ENCODE results near the gene F2R.

DNA sequence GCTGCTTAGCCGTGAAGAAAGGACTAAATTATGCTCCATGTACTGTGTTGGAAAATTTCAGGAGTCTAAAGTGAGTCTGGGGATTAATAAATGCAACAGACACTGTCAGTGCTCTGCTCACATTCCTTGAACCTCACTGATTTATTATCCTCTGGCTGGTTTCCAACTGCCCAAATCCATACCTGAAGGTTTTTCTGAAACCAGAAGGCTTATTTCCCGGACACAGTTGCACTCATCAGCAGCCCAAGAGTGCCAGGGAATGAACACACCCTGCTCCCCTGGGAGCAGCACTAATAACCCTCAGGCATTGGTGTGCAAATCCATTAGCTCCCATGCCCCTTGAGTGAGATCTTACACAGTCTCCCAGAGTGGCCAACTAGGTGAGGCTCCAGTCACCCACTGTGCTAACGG, 38.7 kb downstream of the F2R start:
- TF ChIP-seq EZH2 (IDR thresholded peaks at IDR 0.05; ENCODE audit: insufficient read depth, poor library complexity, severe bottlenecking) (no peak), EZH2phosphoT487 (IDR thresholded peaks at IDR 0.05; ENCODE audit: insufficient read depth, low read depth) (no peak)

Data from GM23248 (cell line).